ENCODE measurements around the gene HIC1. TPM values are rescaled to one million over a fixed set of nuclear protein-coding genes. Genes with fewer than 3 reads are reported as not detected.

Gene HIC1
- total and polyA plus RNA-seq, 4 donors, result 0.44 to 4.8 (median 3.7) TPM

GRCh38 chr17:2070241-2071023 is 15.5 kb downstream of the HIC1 start:
- DNase-seq (ENCODE audit: low spot score), result no peak
- Histone ChIP-seq H3K9ac (ENCODE audit: low read depth in 1 of 2, low read length in 2 of 2) (no peak overlapping the region), H3K4me1 (ENCODE audit: control insufficient read depth in 4 of 4, insufficient read depth in 4 of 4, low read length in 3 of 4) (peaks cover 12 to 45% (median 18%) of the 10 kb centered on the region in 4 donors), H3K36me3 (ENCODE audit: control insufficient read depth in 4 of 4, insufficient read depth in 3 of 4, low read depth in 1 of 4, low read length in 3 of 4) (peaks cover 0 to 3% (median 2%) of the 10 kb centered on the region in 4 donors), H3K27ac (ENCODE audit: low read depth in 1 of 2, low read length in 2 of 2) (peak overlapping the region; percentile 55 to 58), H3K27me3 (ENCODE audit: control insufficient read depth in 4 of 4, insufficient read depth in 4 of 4, low read length in 3 of 4) (no peaks in the 10 kb centered on the region), H3K4me3 (ENCODE audit: low read depth in 1 of 3, low read length in 3 of 3) (no peak overlapping the region), H3K9me3 (ENCODE audit: control insufficient read depth in 4 of 4, low read length in 3 of 4) (no peaks in the 10 kb centered on the region)
- 50% methylated on average over 13 of the region's 13 CpGs for WGBS
- no peak for TF ChIP-seq GABPA (IDR thresholded peaks at IDR 0.05 in 1 of 2, conservative IDR thresholded peaks at IDR 0.05 in 1 of 2)
- no peak for TF ChIP-seq JUND (IDR thresholded peaks at IDR 0.05)
- TF ChIP-seq FOXA1 (IDR thresholded peaks at IDR 0.05), result no peak
- no peak for TF ChIP-seq SP1 (IDR thresholded peaks at IDR 0.05)
- peak; percentile 43 to 71 for TF ChIP-seq RXRA (IDR thresholded peaks at IDR 0.05)
- no peak for TF ChIP-seq ATF3 (IDR thresholded peaks at IDR 0.05)
- peak; percentile 42 for TF ChIP-seq YY1 (IDR thresholded peaks at IDR 0.05)
- TF ChIP-seq EGR1 (IDR thresholded peaks at IDR 0.05; ENCODE audit: low read depth in 2 of 2), result no peak
- no peak for TF ChIP-seq REST (IDR thresholded peaks at IDR 0.05)
- TF ChIP-seq HNF4A (conservative IDR thresholded peaks at IDR 0.05), result peak in 1 of 2 donors; percentile 57
- no peak for TF ChIP-seq ZBTB33 (IDR thresholded peaks at IDR 0.05)
- no peak for TF ChIP-seq NR2F2 (IDR thresholded peaks at IDR 0.05)
- TF ChIP-seq MAX (IDR thresholded peaks at IDR 0.05), result peak; percentile 62
- no peak for TF ChIP-seq CTCF (IDR thresholded peaks at IDR 0.05; ENCODE audit: low read depth, low read length, missing input control)
- no peak for TF ChIP-seq HNF4G (IDR thresholded peaks at IDR 0.05)
- peak in 1 of 2 donors; percentile 3 for TF ChIP-seq RAD21 (IDR thresholded peaks at IDR 0.05)
- TF ChIP-seq TAF1 (conservative IDR thresholded peaks at IDR 0.05), result no peak
- TF ChIP-seq FOXA2 (IDR thresholded peaks at IDR 0.05), result no peak

Measured in liver (tissue), 9 donors.